Medulla oblongata (tissue), 1 donor: ENCODE measurements around the gene STK32B.
"Not testable (repeated sequence)": the region's sequence is repeated elsewhere in the genome, so short reads cannot be mapped to it uniquely, and the experiment has no call there.

ENCODE experiments used
- DNase-seq: peaks from one replicate; pipeline ENCODE4 v3.0.0-alpha.2; 2015; ENCODE audit errors: extremely low spot score

The STK32B gene

DNA sequence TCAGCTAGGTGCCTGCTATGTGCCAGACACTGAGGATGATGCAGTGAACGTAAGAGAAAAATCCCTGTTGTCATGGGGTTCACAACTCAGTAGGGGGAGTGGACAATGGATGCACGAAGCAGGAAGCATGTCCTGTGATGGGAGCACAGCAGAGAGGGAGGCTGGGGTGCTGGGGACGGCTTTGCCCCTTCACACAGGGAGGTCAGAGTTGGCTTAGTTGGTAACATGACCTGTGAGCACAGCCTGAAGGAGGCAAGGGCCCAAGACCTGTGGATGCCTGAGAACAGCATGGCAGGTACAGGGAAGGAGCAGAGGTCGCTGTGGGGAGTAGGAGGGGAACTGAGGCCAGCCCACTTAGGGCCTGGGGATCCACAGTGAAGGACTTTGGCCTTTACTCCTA, 109.4 kb downstream of the STK32B start:
- no peak for DNase-seq

DNA sequence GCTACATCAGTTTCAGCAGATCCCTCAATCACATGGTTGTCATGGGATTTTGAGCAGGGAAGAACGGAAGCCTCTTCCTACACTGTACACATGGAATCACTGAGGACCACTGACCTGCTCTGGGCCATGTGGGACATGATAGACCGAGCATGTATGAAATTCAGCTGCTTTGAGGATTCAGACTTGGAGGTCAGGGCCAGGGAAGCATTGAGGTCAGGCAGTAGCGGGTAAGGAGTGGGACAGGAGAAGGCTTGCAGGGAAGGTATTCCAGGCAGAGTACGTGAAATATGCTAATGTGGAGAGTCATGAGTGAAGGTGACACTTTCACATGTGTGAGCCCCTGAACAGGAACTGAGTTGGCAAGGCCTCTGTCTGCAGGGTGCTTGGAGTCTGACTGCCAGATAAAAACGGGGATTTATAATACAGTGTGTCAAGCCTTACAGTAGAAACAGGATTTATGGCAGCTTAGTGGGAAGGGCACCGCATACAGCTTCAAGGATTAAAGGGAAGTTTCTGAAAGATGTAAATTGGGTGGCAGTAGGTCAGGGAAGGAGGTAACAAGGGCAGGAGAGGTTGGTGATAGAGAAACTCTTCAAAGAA, 111.7 kb downstream of the STK32B start:
- no peak for DNase-seq

- DNase-seq: no peak
Observed at GRCh38 chr4:5164221-5164912, 113.1 kb downstream of the STK32B start.

DNA sequence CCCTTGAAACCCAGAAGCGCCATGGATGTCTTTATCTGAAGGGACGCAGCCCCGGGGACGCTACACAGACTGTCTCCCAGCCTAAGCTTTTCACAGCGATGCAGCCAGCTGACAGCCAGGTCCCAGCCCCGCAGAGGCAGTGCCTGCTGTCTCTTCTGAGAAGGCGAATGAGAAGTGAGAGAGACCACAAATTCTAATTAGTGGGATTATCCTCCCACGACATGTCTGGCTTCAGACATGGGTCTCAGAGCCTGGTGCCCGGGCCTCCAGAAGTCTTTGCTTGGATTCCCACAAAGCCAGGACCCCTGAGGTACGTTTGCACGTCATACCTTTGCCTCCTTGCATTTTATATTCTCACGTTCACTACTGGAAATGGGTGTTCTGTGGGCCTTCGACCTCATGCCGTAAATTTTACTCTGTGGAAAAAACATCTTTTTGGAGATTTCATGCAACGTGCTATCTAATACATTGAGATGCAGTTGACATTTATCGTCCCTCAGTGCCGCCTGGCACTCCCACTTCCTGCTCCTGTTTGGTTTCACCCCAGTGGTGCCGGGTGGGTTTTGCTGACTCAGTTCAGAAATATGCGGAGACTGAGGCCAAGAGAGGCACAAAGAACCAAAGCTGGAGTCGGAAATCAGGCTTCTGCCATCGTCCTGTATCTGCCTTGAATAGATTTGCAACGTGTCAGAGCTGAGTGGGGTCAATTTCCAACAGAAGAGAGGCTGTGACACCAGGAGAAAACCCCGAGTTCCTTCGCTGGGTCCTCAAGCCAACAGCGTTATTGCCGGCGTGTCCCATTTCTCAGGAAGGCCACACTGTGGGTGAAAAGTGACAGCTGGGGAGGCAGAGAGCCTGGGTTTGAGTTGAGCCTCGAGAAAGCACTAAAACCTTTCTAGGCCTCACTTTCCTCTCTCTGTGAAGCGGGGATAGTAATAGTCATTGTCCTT, 114.4 kb downstream of the STK32B start:
- DNase-seq: no peak

DNA sequence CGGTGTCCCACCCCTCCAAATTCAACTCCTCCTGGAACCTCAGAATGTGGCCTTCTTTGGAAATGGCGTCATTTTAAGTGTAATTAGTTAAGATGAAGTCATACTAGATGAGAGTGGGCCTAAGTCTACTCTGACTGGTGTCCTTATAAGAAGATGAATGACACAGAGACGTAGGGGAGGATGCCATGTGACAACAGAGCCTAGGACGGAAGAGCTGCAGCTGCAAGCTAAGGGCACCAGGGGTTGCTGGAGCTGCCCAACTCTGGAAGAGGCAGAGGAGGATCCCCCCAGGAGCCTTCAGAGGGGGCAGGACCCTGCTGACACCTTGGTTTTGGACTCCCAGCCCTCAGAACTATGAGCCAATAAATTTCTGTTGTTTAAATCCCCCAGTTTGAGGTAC, 115.1 kb downstream of the STK32B start:
- DNase-seq: no peak

DNA sequence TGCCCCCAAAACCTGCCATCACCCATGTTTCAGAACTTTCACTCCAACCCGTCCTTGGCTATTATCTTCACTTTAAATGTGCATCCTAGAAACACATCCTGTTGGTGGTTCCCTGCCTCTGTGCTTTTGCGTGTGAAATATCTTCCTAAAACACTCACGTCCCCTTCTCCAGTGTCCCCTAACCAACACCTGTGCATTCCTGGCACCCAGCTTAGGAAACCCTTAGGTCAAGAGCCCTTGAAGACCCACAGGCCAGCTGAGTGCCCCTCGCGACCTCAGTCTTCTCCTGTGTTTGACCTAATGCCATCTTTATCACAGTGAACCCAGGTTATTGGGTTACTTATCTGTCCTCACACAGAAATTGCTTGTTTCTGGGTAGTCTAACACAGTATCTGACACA, 117.6 kb downstream of the STK32B start:
- no peak for DNase-seq

DNA sequence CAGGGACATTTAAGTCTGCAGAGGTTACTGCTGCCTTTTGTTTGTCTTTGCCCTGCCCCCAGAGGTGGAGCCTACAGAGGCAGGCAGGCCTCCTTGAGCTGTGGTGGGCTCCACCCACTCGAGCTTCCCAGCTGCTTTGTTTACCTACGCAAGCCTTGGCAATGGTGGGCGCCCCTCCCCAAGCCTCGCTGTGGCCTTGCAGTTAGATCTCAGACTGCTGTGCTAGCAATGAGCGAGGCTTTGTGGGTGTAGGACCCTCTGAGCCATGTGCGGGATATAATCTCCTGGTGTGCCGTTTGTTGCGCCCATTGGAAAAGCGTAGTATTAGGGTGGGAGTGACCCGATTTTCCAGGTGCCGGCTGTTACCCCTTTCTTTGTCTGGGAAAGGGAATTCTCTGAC, 124.6 kb downstream of the STK32B start:
- DNase-seq: not testable (repeated sequence)

DNA sequence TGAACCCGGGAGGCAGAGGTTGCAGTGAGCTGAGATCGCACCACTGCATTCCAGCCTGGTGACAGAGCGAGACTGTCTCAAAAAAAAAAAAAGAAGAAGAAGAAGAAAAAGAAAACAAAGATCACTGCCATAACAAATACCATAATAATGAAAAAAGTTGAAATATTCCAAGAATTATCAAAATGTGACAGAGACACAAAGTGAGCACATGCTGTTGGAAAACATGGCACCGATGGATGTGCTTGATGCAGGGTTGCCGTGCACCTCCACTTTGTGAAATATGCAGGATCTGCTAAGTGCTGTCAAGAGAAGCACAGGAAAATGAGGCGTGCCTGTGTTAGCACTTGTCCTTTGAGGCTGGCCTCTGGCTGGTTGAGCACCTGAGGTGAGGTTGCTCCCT, 133.3 kb downstream of the STK32B start:
- no peak for DNase-seq

- DNase-seq: no peak
Observed at GRCh38 chr4:5185551-5185950, 134.3 kb downstream of the STK32B start.

- no peak for DNase-seq
Observed at GRCh38 chr4:5186271-5187064, 135.2 kb downstream of the STK32B start.

GRCh38 chr4:5188130-5188529, 136.8 kb downstream of the STK32B start:
- DNase-seq: no peak

DNA sequence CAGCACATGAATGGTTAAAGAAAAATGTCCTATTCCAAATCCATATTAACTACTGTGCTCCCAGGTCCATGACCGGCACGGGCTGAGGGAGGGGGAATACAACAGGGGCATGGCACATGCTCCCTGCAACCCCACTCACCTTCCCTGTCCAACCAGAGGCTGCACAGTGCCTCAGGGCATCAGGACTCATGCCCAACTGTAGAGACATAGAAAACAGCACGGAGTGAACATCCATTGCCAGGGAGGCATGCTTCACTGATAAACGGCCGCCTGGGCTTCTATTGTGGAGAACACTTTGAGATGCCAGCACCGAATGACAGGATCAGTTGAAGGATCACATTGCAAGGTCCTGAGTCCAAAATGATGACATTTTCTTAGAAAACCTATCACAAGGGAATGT, 140.6 kb downstream of the STK32B start:
- DNase-seq: no peak

DNA sequence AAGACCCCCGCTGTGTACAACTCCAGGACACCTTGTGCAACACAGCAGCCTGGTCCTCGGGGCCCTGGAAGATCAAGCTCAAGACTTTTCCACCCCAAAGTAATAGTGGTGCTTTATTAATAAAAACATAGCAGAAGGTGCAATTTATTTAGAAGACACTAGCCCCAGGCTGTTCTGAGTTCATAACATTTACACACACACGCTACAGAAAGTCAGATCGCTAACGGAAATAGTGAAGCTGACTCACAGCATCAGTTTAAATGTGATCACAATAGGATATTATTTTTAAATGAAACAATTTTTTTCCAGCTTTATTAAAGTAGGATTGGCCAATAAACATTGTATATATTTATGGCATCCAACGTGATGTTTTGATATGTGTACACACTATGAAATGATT, 141.0 kb downstream of the STK32B start:
- DNase-seq: no peak

DNA sequence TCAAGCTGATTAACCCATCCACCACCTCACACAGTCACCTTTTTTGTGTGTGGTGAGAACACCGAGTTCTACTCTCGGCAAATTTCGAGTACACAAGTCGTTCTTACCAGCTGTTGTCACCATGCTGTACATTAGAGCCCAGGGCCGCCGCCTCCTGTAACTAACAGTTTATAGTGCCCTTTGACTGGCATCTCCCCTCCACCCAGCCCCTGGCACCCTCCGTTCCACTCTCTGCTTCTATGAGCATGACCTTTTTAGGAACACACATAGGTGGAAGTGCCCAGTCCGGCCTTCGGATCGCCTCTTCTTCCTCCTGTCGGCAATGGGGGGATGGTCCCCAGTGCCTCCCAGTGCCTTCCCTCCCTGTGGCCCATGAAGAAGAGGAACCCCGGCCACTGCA, 141.4 kb downstream of the STK32B start:
- no peak for DNase-seq

DNA sequence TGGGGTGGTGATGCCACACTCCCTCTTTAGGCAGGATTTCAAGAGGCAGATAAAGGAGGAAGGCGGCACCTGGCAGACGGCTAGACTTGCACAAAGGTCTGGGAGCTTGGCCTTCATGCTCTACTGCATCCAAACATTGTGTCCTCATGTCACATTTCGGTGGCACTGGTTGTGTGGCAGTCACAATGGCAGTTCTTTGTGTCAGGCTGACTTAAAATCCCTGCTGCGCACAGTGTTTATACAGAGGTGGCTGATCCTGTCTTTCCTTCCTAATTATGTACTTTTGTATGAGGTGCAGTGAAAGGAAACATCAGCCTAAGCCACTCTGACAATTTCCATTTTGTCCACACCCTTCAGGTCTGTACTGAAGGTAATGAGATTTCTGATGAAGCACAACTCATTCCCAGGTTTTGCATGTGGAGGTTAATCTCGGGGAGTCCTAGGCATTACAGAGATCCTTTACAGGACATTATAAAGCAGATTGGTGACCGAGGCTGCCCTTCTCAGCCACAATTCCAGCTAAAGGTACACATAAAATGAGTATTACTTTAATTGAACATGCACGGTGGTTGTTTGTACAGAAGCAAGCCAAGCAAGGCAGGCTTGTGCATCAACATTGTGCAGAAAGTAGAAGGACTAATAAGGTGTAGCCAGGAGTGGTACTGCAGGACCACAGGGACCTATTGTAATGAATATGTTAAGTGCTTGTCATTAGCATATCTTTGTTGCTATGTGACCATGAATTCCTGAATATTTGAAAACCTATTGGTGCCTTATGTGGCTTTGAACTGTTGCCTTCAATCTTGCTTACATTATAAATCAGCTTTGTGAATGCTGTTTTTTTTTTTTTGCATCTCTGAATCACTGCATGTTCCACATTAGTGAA, 147.6 kb downstream of the STK32B start:
- DNase-seq: no peak

- DNase-seq: no peak
Observed at GRCh38 chr4:5199912-5200311, 148.6 kb downstream of the STK32B start.

GRCh38 chr4:5200513-5200912, 149.2 kb downstream of the STK32B start:
- no peak for DNase-seq

- no peak for DNase-seq
Observed at GRCh38 chr4:5203309-5203992, 152.2 kb downstream of the STK32B start.

DNA sequence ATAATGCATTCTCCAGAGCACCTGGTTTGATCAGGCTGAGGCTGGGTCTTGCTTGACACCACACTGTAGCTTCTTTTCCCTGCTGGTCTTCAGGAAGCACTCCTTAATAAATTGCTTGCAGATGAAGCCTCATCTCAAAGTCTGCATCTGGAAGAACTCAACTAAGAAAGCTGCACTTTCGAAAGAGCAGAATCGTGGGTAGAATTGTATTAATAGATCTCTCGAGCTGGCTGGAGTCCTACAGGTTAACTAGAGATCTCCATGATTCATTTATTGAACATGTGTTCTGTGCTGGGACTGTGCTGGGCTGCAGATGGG, 152.7 kb downstream of the STK32B start:
- no peak for DNase-seq

GRCh38 chr4:5204781-5205180, 153.5 kb downstream of the STK32B start:
- no peak for DNase-seq
